ENCODE measurements around the gene TMEM151B. TPM values are rescaled to one million over a fixed set of nuclear protein-coding genes. Genes with fewer than 3 reads are reported as not detected.

TMEM151B gene
- total and polyA plus RNA-seq, 2 of the 13 experiments (the other 11 are each of a cell fraction or from before 2014, with no cell fraction given) = not detected

- TF ChIP-seq ZHX2 (IDR thresholded peaks at IDR 0.05; ENCODE audit: low read depth) = no peak
- TF ChIP-seq ZHX2 (CRISPR knock-in tag; IDR thresholded peaks at IDR 0.05; ENCODE audit: borderline replicate concordance) = no peak
- TF ChIP-seq DRAP1 (CRISPR knock-in tag; IDR thresholded peaks at IDR 0.05) = peak; percentile 28
- TF ChIP-seq ZNF207 (IDR thresholded peaks at IDR 0.05; ENCODE audit: borderline replicate concordance) = no peak
- TF ChIP-seq ZFP41 (CRISPR knock-in tag; IDR thresholded peaks at IDR 0.05; ENCODE audit: borderline replicate concordance) = peak; percentile 92; the same call in 1 of the 2 replicates
- TF ChIP-seq U2AF2 (IDR thresholded peaks at IDR 0.05; ENCODE audit: low read depth, low read length) = peak; percentile 81; the same call in 1 of the 2 replicates
- TF ChIP-seq KAT7 (CRISPR knock-in tag; IDR thresholded peaks at IDR 0.05; ENCODE audit: borderline replicate concordance) = peak; percentile 24; the same call in 1 of the 2 replicates
- TF ChIP-seq ZFP62 (CRISPR knock-in tag; IDR thresholded peaks at IDR 0.05) = no peak
- peak; percentile 100 for TF ChIP-seq MNT (IDR thresholded peaks at IDR 0.05)
- 0 out of 2 replicates have a peak, but pooled peaks have one; percentile 33 for TF ChIP-seq ZBTB33 (CRISPR knock-in tag; IDR thresholded peaks at IDR 0.05)
- TF ChIP-seq ZNF362 (CRISPR knock-in tag; IDR thresholded peaks at IDR 0.05; ENCODE audit: borderline replicate concordance) = 0 out of 2 replicates have a peak, but pooled peaks have one; percentile 17
- TF ChIP-seq ZNF256 (CRISPR knock-in tag; conservative IDR thresholded peaks at IDR 0.05) = no peak
- 0 out of 2 replicates have a peak, but pooled peaks have one; percentile 26 for TF ChIP-seq PBX2 (CRISPR knock-in tag; IDR thresholded peaks at IDR 0.05)
- TF ChIP-seq SAFB2 (CRISPR knock-in tag; IDR thresholded peaks at IDR 0.05; ENCODE audit: borderline replicate concordance, low read depth) = peak; percentile 61; the same call in 1 of the 2 replicates
- peak; percentile 80; the same call in 1 of the 2 replicates for TF ChIP-seq CBX5 (CRISPR knock-in tag; IDR thresholded peaks at IDR 0.05; ENCODE audit: borderline replicate concordance)
- peak; percentile 84 for TF ChIP-seq TARDBP (CRISPR knock-in tag; IDR thresholded peaks at IDR 0.05)
Observed at GRCh38 chr6:44257025-44257752, 13.1 kb upstream of the TMEM151B start, which contains the start of gene SLC35B2 (continued).

Measured in HepG2 (cell line).